Progenitor cell of endocrine pancreas (in vitro differentiated cells): ENCODE results near the gene AOX1. TPM values are rescaled to one million over a fixed set of nuclear protein-coding genes. Genes with fewer than 3 reads are reported as not detected.
"Not testable (repeated sequence)": the region's sequence is repeated elsewhere in the genome, so short reads cannot be mapped to it uniquely, and the experiment has no call there.

ENCODE experiments used
- DNase-seq: peaks from one replicate; pipeline ENCODE4 v3.0.0; 2021; ENCODE audit warnings: low spot score; ENCODE audit not compliant: unreplicated experiment
- H3K27ac Mint-ChIP-seq: 2 replicates; pipeline ENCODE4 v1.8.0; 2021; ENCODE audit warnings: mild to moderate bottlenecking, moderate library complexity, mixed read lengths
- H3K27me3 Mint-ChIP-seq: 2 replicates; pipeline ENCODE4 v1.8.0; 2021; ENCODE audit warnings: mixed read lengths
- H3K36me3 Mint-ChIP-seq: 2 replicates; pipeline ENCODE4 v1.8.0; 2022; ENCODE audit warnings: mixed read lengths; ENCODE audit not compliant: insufficient read depth
- H3K4me1 Mint-ChIP-seq: 2 replicates; pipeline ENCODE4 v1.8.0; 2021; ENCODE audit warnings: low read depth, mixed read lengths
- H3K4me3 Mint-ChIP-seq: 2 replicates; pipeline ENCODE4 v1.8.0; 2021; ENCODE audit warnings: low read depth, mild to moderate bottlenecking, moderate library complexity, mixed read lengths
- H3K9me3 Mint-ChIP-seq: 2 replicates; pipeline ENCODE4 v1.8.0; 2021; ENCODE audit warnings: low read depth, mixed read lengths
- total RNA-seq: library from RNA; stranded (reverse); gene quantifications from 2 replicates; pipeline ENCODE4 v1.2.1, GENCODE V29; 2021
- TF ChIP-seq, protein P1 (sequence below): fragments of 200-600 bp; sonication (generic); IDR thresholded peaks from one replicate; pipeline ENCODE4 v1.5.0; 2021; ENCODE audit warnings: antibody characterized with exemption, mild to moderate bottlenecking; ENCODE audit not compliant: unreplicated experiment

The AOX1 gene
- total RNA-seq, 1 donor from 2014 or later = 4.1 TPM

DNA sequence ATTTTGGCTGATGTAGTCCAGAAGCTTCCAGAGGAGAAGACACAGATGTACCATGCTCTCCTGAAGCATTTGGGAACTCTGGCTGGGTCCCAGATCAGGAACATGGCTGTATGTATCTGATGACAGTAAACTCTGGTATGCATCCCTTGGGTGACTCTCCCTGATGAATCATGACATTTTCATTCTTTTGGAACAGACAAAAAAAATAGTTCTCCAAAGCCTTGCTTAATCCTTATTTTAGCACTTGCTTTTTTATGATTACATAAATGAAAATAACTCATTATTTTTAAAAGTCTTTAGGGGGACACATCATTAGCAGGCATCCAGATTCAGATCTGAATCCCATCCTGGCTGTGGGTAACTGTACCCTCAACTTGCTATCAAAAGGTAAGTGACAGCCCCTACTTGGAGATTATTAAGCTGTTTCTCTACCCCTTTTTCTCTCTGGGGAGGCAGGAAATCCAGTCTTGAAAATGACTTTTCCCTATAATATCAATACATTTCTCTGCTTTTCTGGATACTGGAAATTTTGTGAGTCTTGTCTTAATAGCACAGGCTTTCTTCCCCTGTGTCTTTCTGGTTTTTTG is 23.3 kb downstream of the AOX1 start:
- peaks cover 14% of the 10 kb centered on the region for H3K9me3 Mint-ChIP-seq
- TF ChIP-seq, protein P1, sequence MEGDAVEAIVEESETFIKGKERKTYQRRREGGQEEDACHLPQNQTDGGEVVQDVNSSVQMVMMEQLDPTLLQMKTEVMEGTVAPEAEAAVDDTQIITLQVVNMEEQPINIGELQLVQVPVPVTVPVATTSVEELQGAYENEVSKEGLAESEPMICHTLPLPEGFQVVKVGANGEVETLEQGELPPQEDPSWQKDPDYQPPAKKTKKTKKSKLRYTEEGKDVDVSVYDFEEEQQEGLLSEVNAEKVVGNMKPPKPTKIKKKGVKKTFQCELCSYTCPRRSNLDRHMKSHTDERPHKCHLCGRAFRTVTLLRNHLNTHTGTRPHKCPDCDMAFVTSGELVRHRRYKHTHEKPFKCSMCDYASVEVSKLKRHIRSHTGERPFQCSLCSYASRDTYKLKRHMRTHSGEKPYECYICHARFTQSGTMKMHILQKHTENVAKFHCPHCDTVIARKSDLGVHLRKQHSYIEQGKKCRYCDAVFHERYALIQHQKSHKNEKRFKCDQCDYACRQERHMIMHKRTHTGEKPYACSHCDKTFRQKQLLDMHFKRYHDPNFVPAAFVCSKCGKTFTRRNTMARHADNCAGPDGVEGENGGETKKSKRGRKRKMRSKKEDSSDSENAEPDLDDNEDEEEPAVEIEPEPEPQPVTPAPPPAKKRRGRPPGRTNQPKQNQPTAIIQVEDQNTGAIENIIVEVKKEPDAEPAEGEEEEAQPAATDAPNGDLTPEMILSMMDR = no peak
- H3K4me1 Mint-ChIP-seq = no peaks in the 10 kb centered on the region
- peaks cover 15% of the 10 kb centered on the region for H3K36me3 Mint-ChIP-seq
- no peak overlapping the region for H3K4me3 Mint-ChIP-seq
- no peak for DNase-seq
- H3K27me3 Mint-ChIP-seq = no peaks in the 10 kb centered on the region
- no peak overlapping the region for H3K27ac Mint-ChIP-seq

DNA sequence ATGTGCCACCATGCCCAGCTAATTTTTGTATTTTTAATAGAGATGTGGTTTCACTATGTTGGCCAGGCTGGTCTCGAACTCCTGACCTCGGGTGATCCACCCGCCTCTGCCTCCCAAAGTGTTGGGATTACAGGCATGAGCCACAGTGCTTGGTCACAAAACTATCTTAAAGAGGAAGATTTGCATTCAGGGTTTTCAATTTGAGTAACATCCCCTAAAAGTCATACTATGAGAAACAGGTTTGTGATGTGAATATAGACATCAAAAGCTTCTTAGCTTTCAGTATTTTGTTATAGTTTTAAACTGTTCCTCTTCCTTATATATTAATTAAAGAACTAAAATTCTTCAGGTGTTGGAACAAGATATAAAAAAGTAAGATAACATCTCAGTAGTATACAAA is 24.4 kb downstream of the AOX1 start:
- Mint-ChIP-seq H3K9me3 (peaks cover 14% of the 10 kb centered on the region), H3K36me3 (peaks cover 15% of the 10 kb centered on the region)
- H3K4me3 Mint-ChIP-seq, H3K4me1 Mint-ChIP-seq, H3K27ac Mint-ChIP-seq, DNase-seq, H3K27me3 Mint-ChIP-seq: not testable (repeated sequence)

DNA sequence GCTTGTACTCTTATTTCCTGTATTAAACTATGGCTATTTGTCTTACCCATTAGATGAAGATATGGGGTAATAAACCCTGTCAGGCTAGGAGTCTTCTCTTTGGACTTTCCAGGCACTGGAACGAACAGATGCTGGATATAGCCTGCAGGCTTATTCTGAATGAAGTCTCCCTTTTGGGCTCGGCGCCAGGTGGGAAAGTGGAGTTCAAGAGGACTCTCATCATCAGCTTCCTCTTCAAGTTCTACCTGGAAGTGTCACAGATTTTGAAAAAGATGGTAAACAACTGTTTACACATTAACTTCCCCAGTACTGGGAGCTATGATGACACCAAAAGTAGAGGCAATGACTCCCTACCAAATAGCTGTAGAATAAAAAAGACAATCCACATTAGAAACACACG is 27.9 kb downstream of the AOX1 start:
- no peaks in the 10 kb centered on the region for H3K4me1 Mint-ChIP-seq
- no peaks in the 10 kb centered on the region for H3K9me3 Mint-ChIP-seq
- no peak for DNase-seq
- H3K27ac Mint-ChIP-seq = no peak overlapping the region
- no peaks in the 10 kb centered on the region for H3K36me3 Mint-ChIP-seq
- no peaks in the 10 kb centered on the region for H3K27me3 Mint-ChIP-seq
- no peak overlapping the region for H3K4me3 Mint-ChIP-seq
- TF ChIP-seq, protein P1 = no peak

DNA sequence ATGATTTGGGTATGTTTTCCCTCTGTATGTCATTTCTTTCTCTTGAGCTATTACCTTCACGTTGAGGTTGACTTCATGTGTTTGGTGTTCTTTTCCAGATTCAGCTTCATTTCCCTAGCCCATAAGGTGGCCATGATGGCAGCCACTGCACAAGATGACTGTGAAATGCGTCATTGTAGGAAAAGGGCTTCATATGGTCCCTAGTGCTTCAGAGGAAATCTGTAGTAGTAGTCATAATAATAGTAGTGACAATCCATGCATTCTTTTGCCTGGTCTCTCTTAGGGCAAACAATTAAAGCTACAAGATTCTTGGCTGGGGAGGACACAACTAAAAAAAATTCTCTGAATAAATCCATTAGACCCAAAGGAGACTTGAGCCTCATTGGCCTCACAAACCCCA is 28.4 kb downstream of the AOX1 start:
- no peak overlapping the region for H3K27ac Mint-ChIP-seq
- H3K4me1 Mint-ChIP-seq = peaks cover 3% of the 10 kb centered on the region
- no peak for DNase-seq
- no peak overlapping the region for H3K4me3 Mint-ChIP-seq
- H3K27me3 Mint-ChIP-seq = no peaks in the 10 kb centered on the region
- H3K36me3 Mint-ChIP-seq = no peaks in the 10 kb centered on the region
- TF ChIP-seq, protein P1 = no peak
- H3K9me3 Mint-ChIP-seq = no peaks in the 10 kb centered on the region

DNA sequence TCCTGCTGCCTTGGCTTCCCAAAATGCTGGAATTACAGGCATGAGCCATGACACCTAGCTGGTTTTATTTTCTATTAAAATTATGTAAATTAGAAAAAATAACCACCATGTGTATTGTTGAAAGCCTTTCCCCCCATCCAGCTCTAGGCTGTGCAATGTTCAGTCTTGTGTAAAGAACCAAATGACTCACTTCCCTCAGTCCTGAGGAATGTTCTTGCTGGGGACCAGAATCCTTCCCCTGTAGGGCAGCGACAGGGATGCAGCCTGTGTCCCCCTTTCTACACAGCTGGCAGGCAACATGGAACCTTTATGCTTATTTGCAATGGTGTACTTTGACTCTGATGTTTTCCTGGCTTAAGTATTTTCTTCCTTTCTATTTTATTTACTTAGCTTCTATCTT is 29.4 kb downstream of the AOX1 start:
- Mint-ChIP-seq H3K27ac (no peak overlapping the region), H3K9me3 (no peaks in the 10 kb centered on the region), H3K4me1 (peaks cover 9% of the 10 kb centered on the region), H3K27me3 (no peaks in the 10 kb centered on the region), H3K36me3 (no peaks in the 10 kb centered on the region), H3K4me3 (no peak overlapping the region)
- DNase-seq = no peak
- TF ChIP-seq, protein P1 = no peak

DNA sequence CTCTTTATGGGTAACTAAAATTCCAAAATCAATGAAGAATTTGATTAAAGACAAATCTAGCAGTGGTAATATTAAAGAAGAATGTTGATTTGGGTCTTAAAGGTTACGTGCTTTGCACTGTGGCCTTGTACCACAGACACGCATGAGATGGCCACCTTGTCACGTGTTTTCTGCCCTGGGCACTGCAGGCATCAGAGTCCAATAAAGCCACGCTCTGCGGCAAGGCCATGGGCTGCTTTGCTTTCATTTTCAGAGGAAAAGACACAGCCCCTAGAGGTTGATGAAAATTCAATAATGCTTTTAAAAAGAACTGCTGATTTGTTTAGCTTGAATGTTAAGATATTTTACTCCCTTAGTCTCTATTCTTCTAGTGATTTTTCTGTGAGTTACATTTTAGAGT is 30.4 kb downstream of the AOX1 start:
- no peaks in the 10 kb centered on the region for H3K9me3 Mint-ChIP-seq
- TF ChIP-seq, protein P1 = no peak
- no peak for DNase-seq
- H3K27me3 Mint-ChIP-seq = no peaks in the 10 kb centered on the region
- H3K4me1 Mint-ChIP-seq = peaks cover 9% of the 10 kb centered on the region
- no peak overlapping the region for H3K27ac Mint-ChIP-seq
- no peak overlapping the region for H3K4me3 Mint-ChIP-seq
- no peaks in the 10 kb centered on the region for H3K36me3 Mint-ChIP-seq
